GM18519 (cell line): ENCODE data around the gene ALKBH1.
"Not testable (repeated sequence)": the region's sequence is repeated elsewhere in the genome, so short reads cannot be mapped to it uniquely, and the experiment has no call there.

Experiments used
- ATAC-seq: cut with Tn5 transposase; IDR thresholded peaks from one replicate; pipeline ENCODE4 v1.9.1; 2021; ENCODE audit warnings: mild to moderate bottlenecking, moderate library complexity; ENCODE audit not compliant: unreplicated experiment, low FRiP score

The ALKBH1 gene

GRCh38 chr14:77707724-77708408 is at the start of gene ALKBH1, which contains the start of gene SLIRP:
Gene ALKBH1, minus strand, starts transcription at chr14:77708023. Its CDS starts 19 bp downstream, at chr14:77708004.
Gene SLIRP, plus strand, starts transcription at chr14:77708103. Its CDS starts 9 bp downstream, at chr14:77708112.
- peak; percentile 95 for ATAC-seq

- no peak for ATAC-seq
Observed at GRCh38 chr14:77752799-77753516, 45.1 kb upstream of the ALKBH1 start.

- ATAC-seq, result no peak
Observed at GRCh38 chr14:77752266-77752665, 44.4 kb upstream of the ALKBH1 start.

GRCh38 chr14:77747425-77747824 is 39.6 kb upstream of the ALKBH1 start:
- ATAC-seq, result not testable (repeated sequence)

- ATAC-seq, result no peak
Observed at GRCh38 chr14:77746064-77746702, 38.4 kb upstream of the ALKBH1 start.

- ATAC-seq, result no peak
Observed at GRCh38 chr14:77741438-77741837, 33.6 kb upstream of the ALKBH1 start.

- ATAC-seq, result no peak
Observed at GRCh38 chr14:77738559-77739250, 30.9 kb upstream of the ALKBH1 start.

GRCh38 chr14:77730976-77731497 is 23.2 kb upstream of the ALKBH1 start:
- ATAC-seq, result no peak

GRCh38 chr14:77722301-77722700 is 14.5 kb upstream of the ALKBH1 start:
- ATAC-seq, result no peak

GRCh38 chr14:77721437-77721836 is 13.6 kb upstream of the ALKBH1 start:
- no peak for ATAC-seq

GRCh38 chr14:77717608-77718305 is 9.9 kb upstream of the ALKBH1 start:
- ATAC-seq, result no peak

- ATAC-seq, result no peak
Observed at GRCh38 chr14:77714926-77715325, 7.1 kb upstream of the ALKBH1 start.

- no peak for ATAC-seq
Observed at GRCh38 chr14:77710364-77710763, 2.5 kb upstream of the ALKBH1 start.

- no peak for ATAC-seq
Observed at GRCh38 chr14:77709412-77709811, 1.6 kb upstream of the ALKBH1 start.

GRCh38 chr14:77708749-77709148 is 926 bp upstream of the ALKBH1 start:
- no peak for ATAC-seq

- ATAC-seq, result peak; percentile 6
Observed at GRCh38 chr14:77707355-77707723, 484 bp downstream of the ALKBH1 start.

GRCh38 chr14:77691259-77691658 is 16.6 kb downstream of the ALKBH1 start:
- ATAC-seq, result no peak

- ATAC-seq, result no peak
Observed at GRCh38 chr14:77682158-77682553, 25.7 kb downstream of the ALKBH1 start.

GRCh38 chr14:77681196-77682157 is 26.3 kb downstream of the ALKBH1 start:
- no peak for ATAC-seq
